Astrocyte (in vitro differentiated cells and primary cell): ENCODE data around the gene ATP10B. TPM values are rescaled to one million over a fixed set of nuclear protein-coding genes. Genes with fewer than 3 reads are reported as not detected.

Source experiments
- DNase-seq: peaks from one replicate; pipeline ENCODE4 v3.0.0-alpha.2; 2010; ENCODE audit warnings: low read depth
- FAIRE-seq: peaks from 2 replicates; lab custom pipeline; 2011; peaks lifted over from hg19 to GRCh38; lab: Jason Lieb, UNC
- H2AFZ ChIP-seq: 2 replicates; pipeline ENCODE4 v1.6.0; 2012; ENCODE audit warnings: low read depth, low read length, inconsistent platforms
- H3K27ac ChIP-seq: 2 replicates; pipeline ENCODE4 v1.5.1; 2011; ENCODE audit warnings: low read depth, low read length, inconsistent platforms
- H3K27me3 ChIP-seq: 2 replicates; pipeline ENCODE4 v1.6.0; 2011; ENCODE audit warnings: low read length, inconsistent platforms; ENCODE audit not compliant: insufficient read depth
- H3K36me3 ChIP-seq: 2 replicates; pipeline ENCODE4 v1.5.1; 2011; ENCODE audit warnings: low read length, inconsistent platforms; ENCODE audit not compliant: insufficient read depth
- H3K4me1 ChIP-seq: 2 replicates; pipeline ENCODE4 v1.5.1; 2011; ENCODE audit warnings: low read length, inconsistent platforms; ENCODE audit not compliant: insufficient read depth
- H3K4me2 ChIP-seq: 2 replicates; pipeline ENCODE4 v1.6.0; 2012; ENCODE audit warnings: low read length, inconsistent platforms
- H3K4me3 ChIP-seq: 2 replicates; pipeline ENCODE4 v1.5.1; 2011; ENCODE audit warnings: low read depth, mild to moderate bottlenecking, low read length, inconsistent platforms; ENCODE audit not compliant: insufficient read depth
- H3K79me2 ChIP-seq: 2 replicates; pipeline ENCODE4 v1.6.0; 2012; ENCODE audit warnings: mild to moderate bottlenecking, low read length, inconsistent platforms; ENCODE audit not compliant: insufficient read depth
- H3K9ac ChIP-seq: 2 replicates; pipeline ENCODE4 v1.6.0; 2012; ENCODE audit warnings: mild to moderate bottlenecking, low read length, inconsistent platforms
- H3K9me3 ChIP-seq: 2 replicates; pipeline ENCODE4 v1.5.1; 2012; ENCODE audit warnings: low read depth, mild to moderate bottlenecking, low read length, inconsistent platforms; ENCODE audit not compliant: insufficient read depth
- H4K20me1 ChIP-seq: 2 replicates; pipeline ENCODE4 v1.6.0; 2012; ENCODE audit warnings: low read length, inconsistent platforms; ENCODE audit not compliant: insufficient read depth
- H3K27ac Mint-ChIP-seq: one replicate; pipeline ENCODE4 v1.8.0; 2021; ENCODE audit warnings: mild to moderate bottlenecking, mixed read lengths; ENCODE audit not compliant: unreplicated experiment
- H3K27me3 Mint-ChIP-seq: one replicate; pipeline ENCODE4 v1.8.0; 2021; ENCODE audit warnings: low read depth, mixed read lengths; ENCODE audit not compliant: unreplicated experiment
- H3K36me3 Mint-ChIP-seq: one replicate; pipeline ENCODE4 v1.8.0; 2021; ENCODE audit warnings: low read depth, mixed read lengths; ENCODE audit not compliant: unreplicated experiment
- H3K4me1 Mint-ChIP-seq: one replicate; pipeline ENCODE4 v1.8.0; 2021; ENCODE audit warnings: low read depth, mixed read lengths; ENCODE audit not compliant: unreplicated experiment
- H3K4me3 Mint-ChIP-seq: one replicate; pipeline ENCODE4 v1.8.0; 2021; ENCODE audit warnings: mild to moderate bottlenecking, moderate library complexity, mixed read lengths; ENCODE audit not compliant: unreplicated experiment
- H3K9me3 Mint-ChIP-seq: one replicate; pipeline ENCODE4 v1.8.0; 2021; ENCODE audit warnings: mild to moderate bottlenecking, mixed read lengths; ENCODE audit not compliant: unreplicated experiment
- CTCF ChIP-seq: IDR thresholded peaks from 2 replicates; pipeline ENCODE4 v1.5.1; 2011; ENCODE audit warnings: low read depth, mild to moderate bottlenecking, inconsistent platforms, low read length, moderate library complexity; ENCODE audit not compliant: insufficient read depth
- EZH2 ChIP-seq: IDR thresholded peaks from 2 replicates; pipeline ENCODE4 v1.6.1; 2012; ENCODE audit warnings: mild to moderate bottlenecking, low read length, inconsistent platforms; ENCODE audit not compliant: insufficient read depth
- total RNA-seq: library from RNA; stranded (reverse); gene quantifications from 2 replicates; pipeline ENCODE4 v1.2.1, GENCODE V29; 2021

Gene ATP10B
- total RNA-seq, 1 donor from 2014 or later = not detected

GRCh38 chr5:160789219-160789859 lies 62.7 kb downstream of the ATP10B start:
- TF ChIP-seq EZH2 = no peak
- no peak for TF ChIP-seq CTCF
- no peak overlapping the region for H2AFZ ChIP-seq
- no peak overlapping the region for H3K9ac ChIP-seq
- H3K4me3 ChIP-seq = no peak overlapping the region
- Mint-ChIP-seq H3K9me3 (no peaks in the 10 kb centered on the region), H3K27ac (no peak overlapping the region), H3K36me3 (no peaks in the 10 kb centered on the region), H3K27me3 (no peaks in the 10 kb centered on the region), H3K4me1 (peaks cover 16% of the 10 kb centered on the region), H3K4me3 (no peak overlapping the region)
- H3K4me1 ChIP-seq = no peaks in the 10 kb centered on the region
- H3K27ac ChIP-seq = no peak overlapping the region
- no peaks in the 10 kb centered on the region for H3K36me3 ChIP-seq
- no peaks in the 10 kb centered on the region for H4K20me1 ChIP-seq
- H3K4me2 ChIP-seq = no peak overlapping the region
- DNase-seq (no peak), FAIRE-seq (no peak)
- H3K27me3 ChIP-seq = no peaks in the 10 kb centered on the region
- no peaks in the 10 kb centered on the region for H3K9me3 ChIP-seq
- no peaks in the 10 kb centered on the region for H3K79me2 ChIP-seq

- H2AFZ ChIP-seq = no peak overlapping the region
- Mint-ChIP-seq H3K27ac (no peak overlapping the region), H3K4me3 (no peak overlapping the region), H3K27me3 (no peaks in the 10 kb centered on the region), H3K36me3 (no peaks in the 10 kb centered on the region), H3K4me1 (peaks cover 14% of the 10 kb centered on the region), H3K9me3 (no peaks in the 10 kb centered on the region)
- no peaks in the 10 kb centered on the region for H3K9me3 ChIP-seq
- H4K20me1 ChIP-seq = no peaks in the 10 kb centered on the region
- H3K9ac ChIP-seq = no peak overlapping the region
- no peak for TF ChIP-seq EZH2
- TF ChIP-seq CTCF = no peak
- H3K27me3 ChIP-seq = no peaks in the 10 kb centered on the region
- DNase-seq = no peak
- no peaks in the 10 kb centered on the region for H3K79me2 ChIP-seq
- H3K4me2 ChIP-seq = no peak overlapping the region
- FAIRE-seq = no peak
- no peaks in the 10 kb centered on the region for H3K4me1 ChIP-seq
- no peak overlapping the region for H3K27ac ChIP-seq
- H3K4me3 ChIP-seq = no peak overlapping the region
- no peaks in the 10 kb centered on the region for H3K36me3 ChIP-seq
These were observed 63.8 kb downstream of the ATP10B start for GRCh38 chr5:160788102-160788660.

GRCh38 chr5:160787240-160787639 lies 64.8 kb downstream of the ATP10B start:
- Histone ChIP-seq H2AFZ (no peak overlapping the region), H3K79me2 (no peaks in the 10 kb centered on the region), H3K27ac (no peak overlapping the region), H3K4me1 (no peaks in the 10 kb centered on the region), H3K27me3 (no peaks in the 10 kb centered on the region), H3K9ac (no peak overlapping the region), H4K20me1 (no peaks in the 10 kb centered on the region), H3K4me2 (no peak overlapping the region), H3K36me3 (no peaks in the 10 kb centered on the region), H3K9me3 (no peaks in the 10 kb centered on the region), H3K4me3 (no peak overlapping the region)
- DNase-seq (no peak), FAIRE-seq (no peak)
- no peaks in the 10 kb centered on the region for H3K27me3 Mint-ChIP-seq
- H3K27ac Mint-ChIP-seq = no peak overlapping the region
- H3K4me1 Mint-ChIP-seq = peaks cover 11% of the 10 kb centered on the region
- H3K9me3 Mint-ChIP-seq = no peaks in the 10 kb centered on the region
- TF ChIP-seq CTCF (no peak), EZH2 (no peak)
- no peaks in the 10 kb centered on the region for H3K36me3 Mint-ChIP-seq
- H3K4me3 Mint-ChIP-seq = no peak overlapping the region
